Measurements from ENCODE around the gene PAPOLG. TPM values are rescaled to one million over a fixed set of nuclear protein-coding genes. Genes with fewer than 3 reads are reported as not detected.

The PAPOLG gene
- total and polyA plus RNA-seq, 4 donors, result 5.9 to 26.2 (median 6.9) TPM

- Histone ChIP-seq H3K9ac (ENCODE audit: insufficient read depth in 1 of 2, low read length in 2 of 2) (no peak overlapping the region), H3K36me3 (ENCODE audit: control insufficient read depth in 4 of 4, insufficient read depth in 4 of 4, low read length in 4 of 4) (no peaks in the 10 kb centered on the region), H3K4me3 (no peak overlapping the region), H3K4me1 (ENCODE audit: control insufficient read depth in 5 of 5, insufficient read depth in 5 of 5, low read length in 5 of 5) (peaks cover 0 to 2% (median 0%) of the 10 kb centered on the region in 5 donors), H3K27ac (ENCODE audit: low read depth in 1 of 2, low read length in 1 of 2) (no peak overlapping the region), H3K9me3 (ENCODE audit: control insufficient read depth in 4 of 4, insufficient read depth in 3 of 4, low read length in 3 of 4) (peaks cover 0 to 6% (median 0%) of the 10 kb centered on the region in 4 donors), H3K27me3 (ENCODE audit: control insufficient read depth in 3 of 3, insufficient read depth in 3 of 3, low read length in 2 of 3) (peaks cover 0 to 10% (median 9%) of the 10 kb centered on the region in 3 donors)
- TF ChIP-seq CTCF (IDR thresholded peaks at IDR 0.05; ENCODE audit: control extremely low read depth, extremely low read depth), result no peak
- no peak for DNase-seq
- WGBS, 2 donors, result 91 to 97% methylated on average over 3 of the region's 3 CpGs
- no peak for ATAC-seq (ENCODE audit: insufficient read depth, low FRiP score)
Measured at GRCh38 chr2:60738679-60739078, 17.4 kb upstream of the PAPOLG start.

DNA sequence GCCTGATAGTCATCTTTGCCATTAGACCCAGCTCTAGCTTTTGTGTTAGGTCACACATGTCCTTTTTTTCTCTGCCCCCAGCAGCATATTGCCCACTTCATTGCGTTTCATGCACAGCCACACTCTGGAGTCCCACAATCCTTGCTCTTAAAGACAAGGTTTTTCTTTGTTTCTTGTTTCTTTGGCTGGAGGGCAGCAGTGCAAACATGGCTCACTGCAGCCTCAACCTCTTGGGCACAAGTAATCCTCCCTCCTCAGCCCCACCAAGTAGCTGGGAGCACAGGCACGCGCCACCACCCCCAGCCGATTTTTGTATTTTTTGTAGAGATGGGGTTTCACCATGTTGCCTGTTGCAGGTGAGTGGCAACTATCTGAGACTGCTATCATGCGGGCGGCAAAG lies 16.9 kb upstream of the PAPOLG start:
- H3K27me3 ChIP-seq (ENCODE audit: control insufficient read depth in 3 of 3, insufficient read depth in 3 of 3, low read length in 2 of 3), result peaks cover 0 to 10% (median 9%) of the 10 kb centered on the region in 3 donors
- peaks cover 0 to 2% (median 0%) of the 10 kb centered on the region in 5 donors for H3K4me1 ChIP-seq (ENCODE audit: control insufficient read depth in 5 of 5, insufficient read depth in 5 of 5, low read length in 5 of 5)
- DNase-seq (no peak), ATAC-seq (ENCODE audit: insufficient read depth, low FRiP score) (no peak)
- no peak overlapping the region for H3K4me3 ChIP-seq
- H3K27ac ChIP-seq (ENCODE audit: low read depth in 1 of 2, low read length in 1 of 2), result no peak overlapping the region
- peaks cover 0 to 6% (median 0%) of the 10 kb centered on the region in 4 donors for H3K9me3 ChIP-seq (ENCODE audit: control insufficient read depth in 4 of 4, insufficient read depth in 3 of 4, low read length in 3 of 4)
- no peak overlapping the region for H3K9ac ChIP-seq (ENCODE audit: insufficient read depth in 1 of 2, low read length in 2 of 2)
- no peak for TF ChIP-seq CTCF (IDR thresholded peaks at IDR 0.05; ENCODE audit: control extremely low read depth, extremely low read depth)
- H3K36me3 ChIP-seq (ENCODE audit: control insufficient read depth in 4 of 4, insufficient read depth in 4 of 4, low read length in 4 of 4), result no peaks in the 10 kb centered on the region
- 89 to 96% methylated on average over 6 of the region's 6 CpGs for WGBS, 2 donors

- TF ChIP-seq CTCF (IDR thresholded peaks at IDR 0.05; ENCODE audit: control extremely low read depth, extremely low read depth), result no peak
- no peaks in the 10 kb centered on the region for H3K4me1 ChIP-seq (ENCODE audit: control insufficient read depth in 5 of 5, insufficient read depth in 5 of 5, low read length in 5 of 5)
- no peak for DNase-seq
- 45 to 77% methylated on average over 11 of the region's 11 CpGs for WGBS, 2 donors
- ATAC-seq (ENCODE audit: insufficient read depth, low FRiP score), result no peak
- peaks cover 0 to 3% (median 0%) of the 10 kb centered on the region in 3 donors for H3K27me3 ChIP-seq (ENCODE audit: control insufficient read depth in 3 of 3, insufficient read depth in 3 of 3, low read length in 2 of 3)
- H3K9ac ChIP-seq (ENCODE audit: insufficient read depth in 1 of 2, low read length in 2 of 2), result no peak overlapping the region
- H3K4me3 ChIP-seq, result no peak overlapping the region
- H3K27ac ChIP-seq (ENCODE audit: low read depth in 1 of 2, low read length in 1 of 2), result no peak overlapping the region
- H3K36me3 ChIP-seq (ENCODE audit: control insufficient read depth in 4 of 4, insufficient read depth in 4 of 4, low read length in 4 of 4), result no peaks in the 10 kb centered on the region
- H3K9me3 ChIP-seq (ENCODE audit: control insufficient read depth in 4 of 4, insufficient read depth in 3 of 4, low read length in 3 of 4), result peaks cover 0 to 9% (median 0%) of the 10 kb centered on the region in 4 donors
Measured at GRCh38 chr2:60741576-60741975, 14.5 kb upstream of the PAPOLG start.

- no peaks in the 10 kb centered on the region for H3K4me1 ChIP-seq (ENCODE audit: control insufficient read depth in 5 of 5, insufficient read depth in 5 of 5, low read length in 5 of 5)
- H3K36me3 ChIP-seq (ENCODE audit: control insufficient read depth in 4 of 4, insufficient read depth in 4 of 4, low read length in 4 of 4), result no peaks in the 10 kb centered on the region
- no peak overlapping the region for H3K27ac ChIP-seq (ENCODE audit: low read depth in 1 of 2, low read length in 1 of 2)
- no peak for ATAC-seq (ENCODE audit: insufficient read depth, low FRiP score)
- H3K27me3 ChIP-seq (ENCODE audit: control insufficient read depth in 3 of 3, insufficient read depth in 3 of 3, low read length in 2 of 3), result no peaks in the 10 kb centered on the region
- DNase-seq, result no peak
- H3K9ac ChIP-seq (ENCODE audit: insufficient read depth in 1 of 2, low read length in 2 of 2), result no peak overlapping the region
- 91 to 92% methylated on average over 4 of the region's 4 CpGs for WGBS, 2 donors
- H3K9me3 ChIP-seq (ENCODE audit: control insufficient read depth in 4 of 4, insufficient read depth in 3 of 4, low read length in 3 of 4), result peaks cover 0 to 9% (median 0%) of the 10 kb centered on the region in 4 donors
- H3K4me3 ChIP-seq, result no peak overlapping the region
- TF ChIP-seq CTCF (IDR thresholded peaks at IDR 0.05; ENCODE audit: control extremely low read depth, extremely low read depth), result no peak
Measured at GRCh38 chr2:60742419-60742818, 13.6 kb upstream of the PAPOLG start.
